CD14-positive monocyte (primary cell): ENCODE results near the gene PPP1R3C. TPM values are rescaled to one million over a fixed set of nuclear protein-coding genes. Genes with fewer than 3 reads are reported as not detected.

ENCODE experiments used
- DNase-seq, 3 donors: peaks; one replicate each; pipeline ENCODE4 v3.0.0-alpha.2; 2011 to 2022
- H2AFZ ChIP-seq: 2 replicates; pipeline ENCODE4 v1.6.0; 2012; ENCODE audit warnings: mild to moderate bottlenecking, low read depth, low read length, inconsistent platforms; ENCODE audit not compliant: insufficient read depth, poor library complexity, severe bottlenecking
- H3K27ac ChIP-seq, 2 donors: 1 replicate in 1 of 2; 2 replicates in 1 of 2; pipeline ENCODE4 v1.5.1; 2012 to 2013; ENCODE audit warnings: low read length in 2 of 2, control low read depth in 1 of 2, inconsistent platforms in 1 of 2, low read depth in 1 of 2, mild to moderate bottlenecking in 1 of 2
- H3K27me3 ChIP-seq, 2 donors: one replicate each; pipeline versions ENCODE4 v1.6.0 to v1.6.1; 2011 to 2013; ENCODE audit warnings: low read length in 2 of 2; ENCODE audit not compliant: control insufficient read depth in 2 of 2, insufficient read depth in 2 of 2
- H3K36me3 ChIP-seq, 2 donors: replicated peaks in 1 of 2; 1 replicate in 1 of 2; 2 replicates in 1 of 2; pipeline versions ENCODE4 v1.5.1 to v1.6.1; 2012 to 2013; ENCODE audit warnings: low read length in 2 of 2, control low read depth in 1 of 2, inconsistent platforms in 1 of 2, mild to moderate bottlenecking in 1 of 2; ENCODE audit not compliant: insufficient read depth in 2 of 2, control insufficient read depth in 1 of 2
- H3K4me1 ChIP-seq, 2 donors: 1 replicate in 1 of 2; 2 replicates in 1 of 2; pipeline versions ENCODE4 v1.5.1 to v1.6.1; 2012 to 2013; ENCODE audit warnings: low read length in 2 of 2, control low read depth in 1 of 2, inconsistent platforms in 1 of 2, mild to moderate bottlenecking in 1 of 2, moderate library complexity in 1 of 2; ENCODE audit not compliant: insufficient read depth in 2 of 2, control insufficient read depth in 1 of 2
- H3K4me2 ChIP-seq: replicated peaks from 2 replicates; pipeline ENCODE3; 2012; ENCODE audit warnings: low read length, moderate library complexity, mild to moderate bottlenecking; ENCODE audit not compliant: poor library complexity, severe bottlenecking; ENCODE audit errors: extremely low read depth
- H3K4me3 ChIP-seq, 3 experiments: fragments of 200-600 bp in 1 of 3; sonication (generic) in 1 of 3; replicated peaks in 1 of 3; 1 replicate in 2 of 3; 2 replicates in 1 of 3; pipeline ENCODE4 v1.5.1; 2011 to 2013; ENCODE audit warnings: low read length in 3 of 3, mild to moderate bottlenecking in 3 of 3, control low read depth in 2 of 3, low read depth in 2 of 3, inconsistent platforms in 1 of 3, moderate library complexity in 1 of 3
- H3K79me2 ChIP-seq: 2 replicates; pipeline ENCODE4 v1.6.0; 2012; ENCODE audit warnings: mild to moderate bottlenecking, control low read depth, inconsistent platforms, low read length, moderate library complexity; ENCODE audit not compliant: insufficient read depth
- H3K9ac ChIP-seq: 2 replicates; pipeline ENCODE4 v1.6.0; 2017; ENCODE audit warnings: low read length, mild to moderate bottlenecking; ENCODE audit not compliant: insufficient read depth, poor library complexity, severe bottlenecking
- H3K9me3 ChIP-seq, 2 donors: replicated peaks in 1 of 2; 1 replicate in 1 of 2; 2 replicates in 1 of 2; pipeline versions ENCODE4 v1.5.1 to v1.6.1; 2012 to 2013; ENCODE audit warnings: low read length in 2 of 2, control low read depth in 1 of 2; ENCODE audit not compliant: control insufficient read depth in 1 of 2, insufficient read depth in 1 of 2
- H4K20me1 ChIP-seq: 2 replicates; pipeline ENCODE4 v1.6.0; 2012; ENCODE audit warnings: mild to moderate bottlenecking, low read length, control low read depth, moderate library complexity; ENCODE audit not compliant: insufficient read depth
- H3K27ac Mint-ChIP-seq, 7 donors: one replicate each; pipeline ENCODE4 v1.8.0; 2020; ENCODE audit warnings: mild to moderate bottlenecking in 7 of 7, mixed read lengths in 7 of 7, moderate library complexity in 6 of 7, inconsistent platforms in 2 of 7
- H3K27me3 Mint-ChIP-seq, 3 donors: one replicate each; pipeline ENCODE4 v1.8.0; 2021 to 2022; ENCODE audit warnings: low read depth in 3 of 3, mild to moderate bottlenecking in 3 of 3, mixed read lengths in 3 of 3, moderate library complexity in 3 of 3, inconsistent platforms in 1 of 3
- H3K36me3 Mint-ChIP-seq, 2 donors: one replicate each; pipeline ENCODE4 v1.8.0; 2020; ENCODE audit warnings: mixed read lengths in 2 of 2, inconsistent platforms in 1 of 2, mild to moderate bottlenecking in 1 of 2
- H3K4me1 Mint-ChIP-seq: one replicate; pipeline ENCODE4 v1.8.0; 2020; ENCODE audit warnings: mild to moderate bottlenecking, mixed read lengths
- H3K4me3 Mint-ChIP-seq, 2 donors: one replicate each; pipeline ENCODE4 v1.8.0; 2020; ENCODE audit warnings: mild to moderate bottlenecking in 2 of 2, mixed read lengths in 2 of 2, moderate library complexity in 1 of 2
- H3K9me3 Mint-ChIP-seq, 7 donors: one replicate each; pipeline ENCODE4 v1.8.0; 2020 to 2022; ENCODE audit warnings: mixed read lengths in 7 of 7, mild to moderate bottlenecking in 6 of 7, moderate library complexity in 6 of 7, inconsistent platforms in 2 of 7
- CTCF ChIP-seq: fragments of 200-600 bp; IDR thresholded peaks from one replicate; pipeline ENCODE4 v1.8.0; 2022; ENCODE audit warnings: antibody characterized with exemption, mild to moderate bottlenecking
- WGBS: methylation state at CpG from one replicate; pipeline ENCODE4 v1.1.5; 2013; ENCODE audit warnings: missing lambda C conversion rate; ENCODE audit not compliant: insufficient coverage; 5-methylcytosine and 5-hydroxymethylcytosine counted together
- intact Hi-C, 2 donors: fragments of 100-400 bp; cut with micrococcal nuclease; formaldehyde crosslinking; loops; one replicate each; pipeline versions ENCODE4 v1.15.0 to v1.15.1; 2023
- polyA plus RNA-seq, 3 donors: library from polyadenylated mRNA; depleted of rRNA in 1 of 3; unstranded in 2 of 3; stranded (reverse) in 1 of 3; fragments of 300-500 nt in 2 of 3; fragments of >200 nt in 1 of 3; fragmentation: Illumina TruSeq in 2 of 3; gene quantifications; 1 replicate in 2 of 3; 2 replicates in 1 of 3; pipeline ENCODE4 v1.2.3, GENCODE V29; 2012 to 2021

PPP1R3C gene
- polyA plus RNA-seq, 3 donors: not detected

- H3K4me2 ChIP-seq: no peak overlapping the region
- Mint-ChIP-seq H3K4me3 (no peak overlapping the region), H3K36me3 (no peaks in the 10 kb centered on the region), H3K9me3 (peaks cover 6 to 19% (median 8%) of the 10 kb centered on the region in 7 donors), H3K27ac (no peak overlapping the region), H3K4me1 (no peaks in the 10 kb centered on the region), H3K27me3 (peaks cover 1 to 2% (median 1%) of the 10 kb centered on the region in 3 donors)
- H3K36me3 ChIP-seq: no peaks in the 10 kb centered on the region
- peaks cover 2 to 10% of the 10 kb centered on the region in 2 donors for H3K9me3 ChIP-seq
- no peaks in the 10 kb centered on the region for H3K79me2 ChIP-seq
- DNase-seq: no peak
- 82% methylated on average over 4 of the region's 4 CpGs for WGBS
- no peaks in the 10 kb centered on the region for H4K20me1 ChIP-seq
- H2AFZ ChIP-seq: no peak overlapping the region
- intact Hi-C loops: no loop called here
- no peak overlapping the region for H3K9ac ChIP-seq
- no peak for TF ChIP-seq CTCF
- no peaks in the 10 kb centered on the region for H3K27me3 ChIP-seq
- H3K27ac ChIP-seq: no peak overlapping the region
- no peaks in the 10 kb centered on the region for H3K4me1 ChIP-seq
- H3K4me3 ChIP-seq: no peak overlapping the region
These were observed 29.9 kb downstream of the PPP1R3C start for GRCh38 chr10:91602868-91603568.

- intact Hi-C loops: no loop called here
- no peaks in the 10 kb centered on the region for H4K20me1 ChIP-seq
- H3K4me2 ChIP-seq: no peak overlapping the region
- Mint-ChIP-seq H3K9me3 (peaks cover 6 to 19% (median 8%) of the 10 kb centered on the region in 7 donors), H3K36me3 (no peaks in the 10 kb centered on the region), H3K27ac (peak overlapping the region in 1 of 7 donors; percentile 20), H3K4me3 (no peak overlapping the region), H3K4me1 (no peaks in the 10 kb centered on the region), H3K27me3 (peaks cover 1 to 3% (median 2%) of the 10 kb centered on the region in 3 donors)
- H3K79me2 ChIP-seq: no peaks in the 10 kb centered on the region
- no peak overlapping the region for H3K4me3 ChIP-seq
- H3K9me3 ChIP-seq: peaks cover 2 to 10% of the 10 kb centered on the region in 2 donors
- no peaks in the 10 kb centered on the region for H3K4me1 ChIP-seq
- WGBS: 100% methylated on average over 1 of the region's 3 CpGs
- DNase-seq: no peak
- no peaks in the 10 kb centered on the region for H3K27me3 ChIP-seq
- no peak for TF ChIP-seq CTCF
- H3K9ac ChIP-seq: no peak overlapping the region
- H3K27ac ChIP-seq: no peak overlapping the region
- no peaks in the 10 kb centered on the region for H3K36me3 ChIP-seq
- H2AFZ ChIP-seq: no peak overlapping the region
These were observed 30.4 kb downstream of the PPP1R3C start for GRCh38 chr10:91602449-91602848.
